ENCODE measurements around the gene MPLKIP.
"Not testable (repeated sequence)": the region's sequence is repeated elsewhere in the genome, so short reads cannot be mapped to it uniquely, and the experiment has no call there.

Gene MPLKIP

GRCh38 chr7:40122940-40123254 lies 11.5 kb downstream of the MPLKIP start:
- no peak for DNase-seq

- DNase-seq: not testable (repeated sequence)
Observed at GRCh38 chr7:40122100-40122939, 12.1 kb downstream of the MPLKIP start.

- no peak for DNase-seq
Observed at GRCh38 chr7:40120020-40120419, 14.4 kb downstream of the MPLKIP start.

- not testable (repeated sequence) for DNase-seq
Observed at GRCh38 chr7:40118201-40118600, 16.2 kb downstream of the MPLKIP start.

GRCh38 chr7:40117199-40117598 lies 17.2 kb downstream of the MPLKIP start:
- not testable (repeated sequence) for DNase-seq

- no peak for DNase-seq
Observed at GRCh38 chr7:40115936-40116335, 18.5 kb downstream of the MPLKIP start.

- no peak for DNase-seq
Observed at GRCh38 chr7:40105879-40106473, 28.4 kb downstream of the MPLKIP start.

- DNase-seq: no peak
Observed at GRCh38 chr7:40102897-40103296, 31.5 kb downstream of the MPLKIP start.

GRCh38 chr7:40101201-40101600 lies 33.2 kb downstream of the MPLKIP start:
- no peak for DNase-seq

- DNase-seq: no peak
Observed at GRCh38 chr7:40099837-40100236, 34.6 kb downstream of the MPLKIP start.

GRCh38 chr7:40098810-40099209 lies 35.6 kb downstream of the MPLKIP start:
- no peak for DNase-seq

- DNase-seq: no peak
Observed at GRCh38 chr7:40097728-40098127, 36.7 kb downstream of the MPLKIP start.

- no peak for DNase-seq
Observed at GRCh38 chr7:40095695-40096327, 38.6 kb downstream of the MPLKIP start.

GRCh38 chr7:40095230-40095629 lies 39.2 kb downstream of the MPLKIP start:
- DNase-seq: no peak

GRCh38 chr7:40093631-40094350 lies 40.6 kb downstream of the MPLKIP start:
- no peak for DNase-seq

GRCh38 chr7:40092182-40092581 lies 42.2 kb downstream of the MPLKIP start:
- no peak for DNase-seq

- no peak for DNase-seq
Observed at GRCh38 chr7:40077849-40078248, 56.6 kb downstream of the MPLKIP start.
